Large intestine (tissue), 12 donors: ENCODE measurements around the gene CBFA2T3. TPM values are rescaled to one million over a fixed set of nuclear protein-coding genes. Genes with fewer than 3 reads are reported as not detected.

Source experiments
- DNase-seq, 2 donors: peaks; one replicate each; pipeline versions ENCODE4 v3.0.0 to v3.0.0-alpha.2; 2013
- H3K27ac ChIP-seq: one replicate; pipeline ENCODE4 v1.5.1; 2013; ENCODE audit warnings: low read length
- H3K27me3 ChIP-seq: 2 replicates; pipeline ENCODE4 v1.6.1; 2013; ENCODE audit warnings: low read length; ENCODE audit not compliant: control insufficient read depth, insufficient read depth
- H3K36me3 ChIP-seq: 2 replicates; pipeline ENCODE4 v1.6.1; 2013; ENCODE audit warnings: low read length; ENCODE audit not compliant: control insufficient read depth, insufficient read depth
- H3K4me1 ChIP-seq: one replicate; pipeline ENCODE4 v1.6.1; 2013; ENCODE audit warnings: low read length; ENCODE audit not compliant: control insufficient read depth, insufficient read depth
- H3K4me3 ChIP-seq: one replicate; pipeline ENCODE4 v1.5.1; 2013; ENCODE audit warnings: low read length
- H3K9me3 ChIP-seq: one replicate; pipeline ENCODE4 v1.6.1; 2013; ENCODE audit warnings: mild to moderate bottlenecking, low read depth, low read length, moderate library complexity; ENCODE audit not compliant: control insufficient read depth
- WGBS: methylation state at CpG from one replicate; pipeline ENCODE4 v1.1.5; 2013; ENCODE audit warnings: low lambda C conversion rate; ENCODE audit not compliant: insufficient coverage; 5-methylcytosine and 5-hydroxymethylcytosine counted together
- long read RNA-seq, 11 donors: transcript quantifications; one replicate each; lab custom pipeline, GENCODE V29; 2026
- polyA plus RNA-seq: library from polyadenylated mRNA; unstranded; fragments of 120-200 nt; gene quantifications from one replicate; pipeline ENCODE4 v1.2.1, GENCODE V29; 2013

The CBFA2T3 gene
- 7.4 TPM for polyA plus RNA-seq
- long read RNA-seq, donor 1, result 0 reads
- long read RNA-seq, donor 2, result 0 reads
- long read RNA-seq, donor 3, result 0 reads
- long read RNA-seq, donor 4, result 0 reads
- long read RNA-seq, donor 5, result 0 reads
- long read RNA-seq, donor 6, result 0 reads
- long read RNA-seq, donor 7, result 0 reads
- long read RNA-seq, donor 8, partial matches to known transcripts, result 0 of 1 reads
- long read RNA-seq, donor 8, other reads (novel, unspliced or antisense), result 0 of 1 reads
- long read RNA-seq, donor 9, partial matches to known transcripts, result 0 of 1 reads
- long read RNA-seq, donor 9, other reads (novel, unspliced or antisense), result 0 of 1 reads
- long read RNA-seq, donor 10, full-length matches to known transcripts, result 1 of 1 reads
- long read RNA-seq, donor 10, partial matches to known transcripts, result 0 of 1 reads
- long read RNA-seq, donor 10, other reads (novel, unspliced or antisense), result 0 of 1 reads
- long read RNA-seq, donor 11, result 0 reads

DNA sequence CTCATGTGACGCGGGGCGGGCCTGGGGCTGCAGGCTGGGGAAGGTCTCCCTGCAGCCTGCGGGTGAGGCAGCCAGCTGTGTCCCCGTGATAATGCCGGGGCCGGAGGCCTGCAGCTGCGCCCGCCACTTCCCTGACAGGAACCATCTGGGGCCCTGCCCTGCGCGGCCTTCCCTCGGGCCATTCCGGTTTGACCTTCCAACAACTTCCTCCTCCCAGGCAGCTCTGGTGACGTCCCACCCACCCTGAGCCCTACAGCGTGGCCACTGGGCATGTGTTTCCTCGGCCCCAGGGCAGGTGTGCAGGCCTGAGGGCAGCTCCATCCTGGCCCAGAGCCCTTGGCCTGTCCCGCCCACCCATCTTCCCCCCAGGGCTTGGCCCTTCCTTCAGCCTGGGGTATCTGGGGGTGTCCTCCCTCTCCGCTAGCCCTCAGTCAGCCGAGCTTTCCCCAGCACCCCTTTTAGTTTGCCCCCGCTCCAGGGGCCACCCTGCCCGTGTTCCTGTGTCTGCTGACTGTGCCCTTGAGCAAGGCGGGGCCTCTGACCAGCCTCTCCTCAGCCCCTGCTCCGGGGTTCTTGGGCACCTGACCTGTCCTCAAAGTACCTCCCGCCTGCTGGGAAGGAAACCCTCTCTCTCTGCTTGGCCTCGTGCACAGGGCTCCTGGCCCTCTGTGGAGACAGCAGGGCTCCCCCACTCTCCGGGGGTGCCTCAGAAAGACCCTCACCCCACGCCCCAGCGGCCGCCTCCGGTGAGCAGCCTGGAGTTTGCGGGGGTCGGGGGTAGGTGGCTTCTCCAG is at the start of gene CBFA2T3:
TSS of gene CBFA2T3 (minus strand) at position 190 of the 794 bp plus-strand sequence. CDS start 400 bp downstream, outside the sequence.
- peak; percentile 44 to 45 for DNase-seq
- Histone ChIP-seq H3K9me3 (no peaks in the 10 kb centered on the region), H3K27me3 (peaks cover 6% of the 10 kb centered on the region), H3K27ac (no peak within 1 kb of the TSS), H3K36me3 (no peaks in the 10 kb centered on the region), H3K4me1 (peaks cover 3% of the 10 kb centered on the region), H3K4me3 (no peak within 1 kb of the TSS)
- no CpG with 5 or more reads among the region's 32 CpGs for WGBS

DNA sequence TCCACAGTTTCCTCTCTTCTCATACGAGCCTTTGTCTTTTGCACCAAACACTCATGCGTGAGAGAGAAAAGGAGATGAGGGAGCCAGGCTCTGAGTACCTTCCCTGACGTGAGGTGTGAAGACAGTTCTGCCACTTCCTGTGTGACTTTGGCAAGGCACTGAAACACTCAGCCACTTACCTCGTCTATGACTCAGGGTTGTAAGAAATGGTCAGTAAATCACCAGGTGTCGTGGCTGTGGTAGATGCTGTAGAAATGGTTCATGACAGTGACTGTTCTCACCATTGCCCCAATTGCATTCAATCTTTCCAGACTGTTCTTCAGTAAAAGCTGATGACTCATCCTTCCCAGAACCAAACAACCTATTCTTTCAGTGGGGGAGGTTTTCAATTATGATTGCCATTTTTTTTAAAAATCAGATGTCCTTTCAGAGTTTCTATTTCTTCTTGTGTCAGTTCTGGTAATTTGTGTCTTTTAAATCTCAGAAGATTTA is 49.2 kb upstream of the CBFA2T3 start:
- H3K9me3 ChIP-seq, result peaks cover 9% of the 10 kb centered on the region
- H3K27me3 ChIP-seq, result no peaks in the 10 kb centered on the region
- H3K4me1 ChIP-seq, result no peaks in the 10 kb centered on the region
- no peaks in the 10 kb centered on the region for H3K36me3 ChIP-seq
- DNase-seq, result no peak
- no peak overlapping the region for H3K27ac ChIP-seq
- H3K4me3 ChIP-seq, result no peak overlapping the region
- no CpG with 5 or more reads among the region's 5 CpGs for WGBS

DNA sequence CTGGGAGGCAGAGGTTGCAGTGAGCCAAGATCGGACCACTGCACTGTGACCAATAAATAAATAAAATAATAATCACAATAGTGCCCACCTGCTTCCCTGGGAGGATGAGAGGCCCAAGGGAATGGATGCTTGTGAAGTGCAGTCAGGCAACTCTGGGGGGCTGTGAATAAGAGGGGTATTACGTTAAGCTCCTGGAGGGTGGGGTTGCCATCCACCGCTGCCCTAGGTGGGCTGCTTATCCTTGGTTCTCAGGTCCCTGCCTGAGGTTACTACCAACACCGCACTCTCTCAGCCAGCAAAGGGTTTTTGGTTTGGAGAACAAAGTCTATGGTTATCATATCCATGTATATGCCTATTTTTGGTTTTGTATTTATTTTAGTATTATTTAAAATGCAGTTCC is 48.6 kb upstream of the CBFA2T3 start:
- Histone ChIP-seq H3K4me1 (no peaks in the 10 kb centered on the region), H3K27me3 (no peaks in the 10 kb centered on the region), H3K36me3 (no peaks in the 10 kb centered on the region), H3K9me3 (peaks cover 7% of the 10 kb centered on the region), H3K4me3 (no peak overlapping the region), H3K27ac (no peak overlapping the region)
- WGBS, result no CpG with 5 or more reads among the region's 4 CpGs
- DNase-seq, result no peak

DNA sequence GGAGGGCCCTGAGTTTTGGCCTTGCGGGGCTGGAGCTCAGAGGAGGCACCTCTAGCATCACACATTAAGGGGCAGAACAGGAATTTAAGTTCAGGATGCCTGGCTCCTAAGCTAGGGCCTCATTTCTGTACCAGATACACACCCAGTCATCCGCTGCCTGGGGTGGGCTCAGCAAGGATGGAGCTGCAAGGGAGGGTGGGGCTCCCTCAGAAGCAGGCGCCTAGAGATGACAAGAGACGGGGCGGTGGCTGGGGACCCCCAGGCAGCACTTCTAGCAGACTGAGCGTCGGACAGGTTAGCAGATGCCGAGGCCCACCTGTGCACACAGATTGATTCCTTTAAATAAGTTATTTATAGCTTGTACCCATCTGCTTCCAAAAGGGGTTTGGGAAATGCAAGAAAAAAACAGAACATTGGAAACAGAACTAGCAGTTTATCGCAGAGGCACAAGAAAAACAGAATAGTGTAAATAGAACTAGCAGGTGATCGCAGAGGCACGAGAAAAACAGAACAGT is 47.6 kb upstream of the CBFA2T3 start:
- WGBS, result 100% methylated on average over 1 of the region's 11 CpGs
- H3K27me3 ChIP-seq, result no peaks in the 10 kb centered on the region

DNA sequence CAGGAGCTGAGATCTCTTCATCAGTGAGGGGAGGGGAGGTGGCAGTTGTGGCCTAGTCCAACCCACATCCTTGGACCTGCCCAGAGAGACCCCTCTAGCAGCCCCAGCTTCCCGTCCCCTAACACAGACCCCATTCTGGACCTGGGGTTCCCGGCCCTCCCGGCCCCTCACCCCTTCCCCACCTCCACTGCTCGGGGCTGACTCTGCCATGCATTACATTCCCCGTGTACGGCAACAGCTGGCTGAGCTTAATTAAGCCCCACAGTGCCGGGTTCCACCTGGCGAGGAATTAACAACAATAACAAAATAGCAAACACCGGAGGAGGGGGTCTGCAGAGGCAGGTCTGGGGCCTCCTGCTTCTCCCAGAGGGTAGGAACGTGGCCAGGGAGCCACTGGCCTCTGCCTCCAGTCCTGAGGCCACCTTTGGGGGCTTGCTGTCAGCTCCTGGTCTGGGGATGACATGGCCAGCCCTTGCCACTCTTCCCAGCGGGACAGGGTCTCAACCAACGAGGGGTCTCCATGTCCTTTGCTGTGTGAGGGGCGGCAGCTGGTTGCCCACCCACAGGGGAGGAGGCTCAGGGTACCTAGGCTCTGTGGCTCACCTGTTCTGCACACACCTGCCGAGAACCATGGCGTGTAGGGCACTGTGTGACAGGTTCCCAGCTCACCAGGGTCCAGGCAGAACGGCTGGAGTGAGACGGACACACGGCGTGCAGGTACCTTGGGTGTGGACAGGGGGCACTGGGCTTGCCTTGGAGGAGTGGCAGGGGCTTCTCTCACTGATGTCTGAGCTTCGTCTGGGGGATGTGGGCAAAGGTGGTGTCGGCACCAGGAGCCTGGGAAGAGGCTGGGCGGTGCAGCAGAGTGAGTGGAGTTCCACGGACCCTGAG is 46.9 kb upstream of the CBFA2T3 start:
- no peaks in the 10 kb centered on the region for H3K36me3 ChIP-seq
- no peak overlapping the region for H3K4me3 ChIP-seq
- no peaks in the 10 kb centered on the region for H3K27me3 ChIP-seq
- H3K4me1 ChIP-seq, result no peaks in the 10 kb centered on the region
- no CpG with 5 or more reads among the region's 23 CpGs for WGBS
- no peak overlapping the region for H3K27ac ChIP-seq
- DNase-seq, result no peak
- peaks cover 7% of the 10 kb centered on the region for H3K9me3 ChIP-seq

More for the DNA sequence above, 47.6 kb upstream of the CBFA2T3 start:
- H3K36me3 ChIP-seq, result no peaks in the 10 kb centered on the region
- H3K9me3 ChIP-seq, result peaks cover 7% of the 10 kb centered on the region
- H3K4me3 ChIP-seq, result no peak overlapping the region
- H3K4me1 ChIP-seq, result no peaks in the 10 kb centered on the region
- no peak overlapping the region for H3K27ac ChIP-seq
- no peak for DNase-seq

DNA sequence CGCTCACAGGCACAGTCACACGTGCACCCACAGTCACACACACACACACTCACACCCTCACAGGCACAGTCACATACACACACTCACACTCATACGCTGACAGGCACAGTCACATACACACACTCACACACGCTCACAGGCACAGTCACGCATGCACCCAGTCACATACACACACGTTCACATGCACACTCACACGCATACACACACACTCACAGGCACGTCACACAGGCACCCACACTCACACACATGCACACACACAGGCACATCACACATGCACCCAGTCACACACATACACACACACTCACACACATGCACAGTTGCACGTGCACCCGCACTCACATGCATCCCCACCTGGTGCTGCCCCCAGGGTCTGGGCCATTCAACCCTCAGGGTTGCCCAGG is 46.1 kb upstream of the CBFA2T3 start:
- no peak overlapping the region for H3K4me3 ChIP-seq
- no peaks in the 10 kb centered on the region for H3K36me3 ChIP-seq
- no CpG with 5 or more reads among the region's 10 CpGs for WGBS
- H3K27ac ChIP-seq, result no peak overlapping the region
- H3K9me3 ChIP-seq, result peaks cover 7% of the 10 kb centered on the region
- no peaks in the 10 kb centered on the region for H3K27me3 ChIP-seq
- no peak for DNase-seq
- H3K4me1 ChIP-seq, result no peaks in the 10 kb centered on the region

DNA sequence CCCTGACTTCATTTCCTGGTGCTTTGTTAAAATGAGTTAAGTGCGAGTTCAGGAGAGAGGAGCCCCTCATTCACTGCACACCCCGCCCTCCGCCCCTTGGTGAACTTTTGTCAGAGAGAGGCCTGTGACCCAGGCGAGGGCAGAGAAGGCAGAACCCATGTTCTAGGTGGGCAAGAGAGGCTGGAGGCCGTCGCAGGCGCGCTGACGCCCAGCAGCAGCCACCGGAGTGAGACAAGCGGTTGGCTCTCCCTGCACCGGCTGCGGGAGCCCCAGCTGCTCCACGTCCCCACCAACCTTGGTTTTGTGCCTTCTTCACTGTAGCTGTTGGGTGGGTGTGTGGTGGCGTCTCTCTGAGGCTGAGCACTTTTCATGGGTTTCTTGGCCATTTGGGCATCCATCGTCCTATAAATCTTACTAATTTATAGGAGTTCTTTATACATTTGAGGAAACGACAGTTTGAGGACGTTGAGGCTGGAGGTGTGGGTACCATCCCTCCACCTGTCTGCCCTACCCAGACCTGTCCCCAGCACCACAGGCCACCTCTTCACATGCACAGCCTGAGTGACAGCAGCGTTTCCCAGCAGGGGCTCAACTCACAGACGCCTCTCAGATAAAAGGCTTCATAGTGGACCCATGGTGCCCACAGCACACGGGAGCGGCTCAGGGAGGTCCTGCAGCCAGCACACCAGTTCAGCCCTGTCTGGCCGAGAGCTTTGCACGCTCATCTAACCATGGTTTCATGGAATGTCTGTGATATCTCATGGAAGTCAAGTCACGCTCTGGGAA is 45.2 kb upstream of the CBFA2T3 start:
- H3K4me1 ChIP-seq, result no peaks in the 10 kb centered on the region
- no peak overlapping the region for H3K27ac ChIP-seq
- no peaks in the 10 kb centered on the region for H3K36me3 ChIP-seq
- peaks cover 7% of the 10 kb centered on the region for H3K9me3 ChIP-seq
- DNase-seq, result no peak
- H3K27me3 ChIP-seq, result no peaks in the 10 kb centered on the region
- H3K4me3 ChIP-seq, result no peak overlapping the region
- WGBS, result no CpG with 5 or more reads among the region's 25 CpGs

DNA sequence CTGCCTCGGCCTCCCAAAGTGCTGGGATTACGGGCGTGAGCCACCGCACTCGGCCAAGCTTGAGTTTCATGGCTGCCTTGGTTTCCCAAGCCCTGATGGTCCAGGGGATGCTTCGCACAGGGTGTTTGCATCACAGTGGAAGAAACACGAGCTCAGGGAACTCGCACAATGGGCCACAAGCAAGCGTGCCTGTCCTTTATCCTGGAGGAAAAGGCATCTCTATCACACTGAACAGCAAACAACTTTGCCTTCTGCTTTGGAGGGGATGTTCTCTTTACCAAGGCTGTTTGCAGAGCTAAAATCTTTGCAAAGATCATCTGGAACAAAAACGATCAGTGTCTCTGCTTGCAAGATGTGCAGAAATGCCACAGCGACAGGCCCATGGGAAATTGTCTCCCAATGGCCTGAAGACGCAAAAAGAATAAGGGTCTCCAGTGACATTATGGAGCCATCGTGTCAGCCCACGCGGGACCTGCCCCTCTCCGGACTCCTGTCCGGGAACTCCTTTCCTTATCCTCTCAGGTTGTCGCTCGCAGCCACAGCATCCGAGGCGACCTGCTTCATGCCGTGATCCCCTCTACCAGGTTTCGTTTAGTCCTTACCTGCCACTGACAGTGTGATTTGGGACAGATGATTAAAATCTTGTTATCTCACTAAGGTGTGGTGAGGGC is 44.1 kb upstream of the CBFA2T3 start:
- Histone ChIP-seq H3K4me3 (no peak overlapping the region), H3K27me3 (no peaks in the 10 kb centered on the region), H3K9me3 (peaks cover under 1% of the 10 kb centered on the region), H3K27ac (no peak overlapping the region), H3K36me3 (no peaks in the 10 kb centered on the region), H3K4me1 (no peaks in the 10 kb centered on the region)
- WGBS, result no CpG with 5 or more reads among the region's 23 CpGs
- no peak for DNase-seq
